NCI-H2196 (cell line): ENCODE measurements around the gene TPRX2.
"Not testable (repeated sequence)": the region's sequence is repeated elsewhere in the genome, so short reads cannot be mapped to it uniquely, and the experiment has no call there.

ENCODE experiments used
- DNase-seq: peaks from one replicate; lab custom pipeline; 2025; ENCODE audit not compliant: unreplicated experiment; lab: John Stamatoyannopoulos, UW

Gene TPRX2

DNA sequence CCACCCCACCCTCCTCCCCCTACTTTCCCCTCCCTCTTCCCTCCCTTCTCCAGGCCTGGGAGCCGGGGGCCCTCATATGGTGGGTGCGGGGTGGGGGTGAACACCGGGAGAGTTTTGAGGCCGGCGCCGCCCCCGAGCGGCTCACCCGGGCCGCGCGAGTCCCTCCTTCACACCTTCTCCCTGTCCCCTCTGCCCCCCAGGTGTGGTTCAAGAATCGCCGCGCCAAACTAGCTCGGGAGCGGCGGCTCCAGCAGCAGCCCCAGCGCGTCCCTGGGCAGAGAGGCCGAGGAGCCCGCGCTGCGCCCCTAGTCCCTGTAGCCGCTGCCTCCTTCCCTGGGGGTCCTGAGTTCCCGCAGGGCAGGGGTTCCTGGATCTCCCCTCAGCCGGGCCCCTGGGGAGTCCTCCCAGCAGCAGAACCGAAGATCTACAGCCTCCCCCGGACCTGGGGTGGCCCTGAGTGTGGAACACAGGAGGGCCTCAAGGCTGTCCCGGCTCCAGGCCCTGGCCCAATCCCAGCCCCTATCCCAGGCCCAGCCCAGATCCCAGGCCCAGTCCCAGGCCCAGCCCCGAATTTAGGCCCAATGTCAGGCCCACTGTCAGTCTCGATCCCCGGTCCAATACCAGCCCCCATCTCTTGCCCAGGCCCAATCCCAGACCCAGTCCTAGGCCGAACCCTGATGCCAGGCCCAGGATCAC lies 1.7 kb downstream of the TPRX2 start:
- no peak for DNase-seq

DNA sequence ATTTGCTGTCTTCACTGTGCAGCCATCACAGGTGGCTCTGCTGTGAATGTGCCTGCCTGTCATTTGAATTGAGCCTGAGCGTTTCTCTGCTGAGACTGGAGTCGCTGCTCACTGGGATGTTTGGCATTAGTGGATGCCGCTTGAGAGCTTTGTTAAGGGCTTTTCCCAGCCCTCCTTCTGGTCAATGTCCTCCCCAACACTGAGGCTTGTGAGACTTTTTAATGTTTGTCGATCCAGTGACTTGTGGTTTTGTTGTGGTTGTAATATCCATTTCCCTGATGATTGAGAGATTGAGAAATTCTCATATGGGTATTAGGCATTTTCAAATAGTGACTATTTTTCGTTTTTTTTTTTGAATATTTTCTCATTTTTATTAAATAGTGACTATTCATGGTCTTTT lies 2.6 kb downstream of the TPRX2 start:
- no peak for DNase-seq

DNA sequence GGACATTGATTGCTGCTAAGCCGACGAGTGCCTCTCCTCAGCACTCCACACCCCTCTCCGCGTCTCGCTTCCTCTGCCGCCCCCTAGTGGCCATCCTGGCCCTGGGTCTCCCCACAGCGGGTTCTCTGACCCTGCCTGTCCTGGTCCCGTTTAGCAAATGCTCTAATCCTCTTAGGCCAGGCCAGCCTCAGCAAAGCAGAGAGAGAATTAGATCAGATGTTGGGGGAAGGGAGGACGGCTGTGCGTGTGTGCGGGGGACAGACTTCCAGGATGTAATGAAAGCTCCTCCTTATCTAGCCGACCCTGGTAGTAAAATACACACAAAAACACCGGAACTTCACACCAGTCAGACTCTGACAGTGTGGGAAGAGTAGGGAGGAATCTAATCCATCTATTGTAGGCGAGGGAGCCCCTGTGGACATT lies 4.5 kb downstream of the TPRX2 start:
- DNase-seq, result peak; percentile 87

DNA sequence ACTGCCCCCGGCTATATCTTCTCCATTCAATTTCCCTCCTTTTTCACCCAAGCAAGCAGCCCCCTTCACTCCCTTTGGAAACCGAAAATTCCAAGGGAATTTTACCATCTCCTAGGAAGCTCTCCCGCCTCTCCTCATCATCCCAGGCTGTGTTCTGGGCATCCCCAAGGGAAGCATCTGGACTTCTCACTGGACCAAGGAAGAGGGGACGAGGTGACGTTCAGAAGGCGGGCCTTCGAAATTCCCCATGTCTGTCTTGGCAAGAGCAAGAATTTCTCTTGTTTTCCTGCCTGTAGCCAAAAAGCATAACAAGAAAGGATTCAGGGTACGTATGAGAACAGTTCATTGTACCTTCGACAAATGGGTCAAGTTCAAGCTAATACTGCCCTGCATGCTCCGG lies 6.1 kb downstream of the TPRX2 start:
- DNase-seq, result no peak

DNA sequence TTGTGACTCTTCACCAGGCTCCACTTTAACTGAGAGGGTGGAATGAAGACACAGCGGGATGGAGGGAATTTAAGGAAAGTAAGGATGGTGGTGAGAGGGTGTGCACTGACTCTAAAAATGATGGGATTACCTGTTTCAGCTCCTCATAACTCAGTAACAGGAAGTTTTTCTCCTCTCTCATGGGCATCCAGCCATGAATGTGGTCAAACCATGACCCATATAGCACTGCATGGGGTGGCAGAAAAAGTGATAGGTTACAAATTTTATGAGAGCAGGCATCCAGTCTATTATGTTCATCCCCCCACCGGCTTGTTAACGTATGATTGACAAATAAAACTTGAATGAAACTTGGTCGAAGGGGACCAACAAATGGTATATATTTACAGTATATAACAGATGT lies 19.9 kb downstream of the TPRX2 start:
- no peak for DNase-seq

DNA sequence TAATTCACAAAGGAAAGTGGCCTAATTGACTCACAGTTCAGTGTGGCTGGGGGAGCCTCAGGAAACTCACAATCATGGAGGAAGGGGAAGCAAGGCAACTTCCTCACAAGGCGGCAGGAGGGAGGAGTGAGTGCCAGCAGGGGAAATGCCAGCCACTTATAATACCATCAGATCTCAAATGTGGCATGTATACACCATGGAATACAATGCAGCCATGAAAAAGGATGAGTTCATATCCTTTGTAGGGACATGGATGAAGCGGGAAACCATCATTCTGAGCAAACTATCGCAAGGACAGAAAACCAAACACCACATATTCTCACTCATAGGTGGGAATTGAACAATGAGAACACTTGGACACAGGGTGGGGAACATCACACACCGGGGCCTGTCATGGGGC lies 20.4 kb downstream of the TPRX2 start:
- DNase-seq, result not testable (repeated sequence)

DNA sequence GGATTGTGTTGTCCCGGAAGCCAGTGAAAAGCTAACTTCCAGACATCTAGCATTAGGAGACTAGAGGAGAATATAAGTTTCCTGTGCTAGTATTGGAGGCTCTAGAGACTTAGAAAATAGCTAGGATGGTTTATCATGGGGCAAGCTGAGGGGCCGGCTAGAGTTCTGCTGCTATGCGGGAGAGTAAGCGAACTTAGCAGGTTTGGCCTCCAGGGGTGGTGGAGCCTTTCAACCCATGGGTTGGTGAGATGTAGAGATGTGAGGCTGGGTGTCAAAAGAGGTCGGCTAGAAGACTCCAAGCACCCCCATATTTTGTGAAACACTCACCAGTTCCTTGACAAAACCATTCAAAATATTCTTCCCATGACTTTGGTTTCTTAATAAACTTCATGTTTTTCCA lies 22.7 kb downstream of the TPRX2 start:
- no peak for DNase-seq

DNA sequence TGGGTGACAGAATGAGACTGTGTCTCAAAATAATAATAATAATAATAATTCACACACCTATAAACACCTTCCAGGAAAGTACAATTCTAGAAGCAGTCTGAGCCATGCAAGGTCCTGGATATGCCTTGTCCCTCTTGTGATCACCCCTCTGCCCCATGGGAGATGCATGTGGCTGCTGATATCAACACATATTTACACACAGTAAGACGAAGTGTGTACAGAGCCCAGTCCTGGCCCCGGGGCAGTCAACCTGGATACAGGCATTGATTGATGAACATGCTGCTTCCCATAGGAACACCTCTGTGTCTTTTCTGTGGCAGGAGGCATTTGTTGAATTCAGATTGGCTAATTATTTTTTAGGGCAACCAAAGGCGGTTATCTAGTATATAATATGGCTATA lies 23.9 kb downstream of the TPRX2 start:
- DNase-seq, result no peak

DNA sequence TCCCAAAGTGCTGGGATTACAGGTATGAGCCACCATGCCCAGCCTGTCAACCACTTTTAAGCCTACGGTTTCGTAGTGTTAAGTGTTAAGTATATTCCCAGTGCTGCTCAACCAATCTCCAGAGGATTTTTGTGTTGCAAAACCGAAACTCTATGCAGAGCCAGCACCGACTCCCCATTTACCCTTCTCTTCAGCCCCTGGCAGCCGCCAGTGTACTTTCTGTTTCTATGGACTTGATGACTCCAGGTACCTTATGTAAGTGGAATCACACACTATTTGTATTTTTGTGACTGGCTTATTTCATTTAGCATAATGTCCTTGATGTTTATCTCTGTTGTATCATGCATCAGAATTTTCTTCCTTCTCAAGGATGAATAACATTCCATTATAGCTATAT lies 26.0 kb downstream of the TPRX2 start:
- DNase-seq, result no peak

DNA sequence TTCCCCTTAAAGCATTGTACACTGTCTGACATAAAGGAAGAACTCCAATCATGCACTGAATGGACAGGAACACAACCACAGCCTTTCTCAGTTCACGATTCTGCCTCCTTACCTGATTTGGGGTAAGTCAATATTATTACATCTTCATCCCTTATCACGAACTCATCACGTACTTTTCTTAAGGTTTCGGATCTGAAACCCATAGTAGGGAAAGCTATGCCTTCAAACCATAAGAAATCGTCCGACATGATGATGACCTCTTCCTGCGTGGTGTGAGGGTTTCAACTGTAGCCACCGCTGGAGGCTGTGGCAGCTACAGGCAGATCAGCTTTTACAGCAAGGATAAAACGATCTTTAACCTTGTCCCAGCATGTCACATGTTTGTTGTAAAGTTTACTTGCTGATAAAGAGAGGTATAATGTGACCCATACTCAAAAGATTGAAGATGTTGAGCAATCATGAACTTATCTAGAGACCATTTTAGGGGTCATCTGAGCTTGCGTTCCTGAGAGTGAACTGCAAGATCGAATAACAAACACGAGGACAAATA lies 27.1 kb downstream of the TPRX2 start, which contains the start of gene SULT2A1:
Gene SULT2A1 (minus strand): TSS at position 306 of the 550 bp plus-strand sequence. CDS start 58 bp downstream, at position 248.
- no peak for DNase-seq

DNA sequence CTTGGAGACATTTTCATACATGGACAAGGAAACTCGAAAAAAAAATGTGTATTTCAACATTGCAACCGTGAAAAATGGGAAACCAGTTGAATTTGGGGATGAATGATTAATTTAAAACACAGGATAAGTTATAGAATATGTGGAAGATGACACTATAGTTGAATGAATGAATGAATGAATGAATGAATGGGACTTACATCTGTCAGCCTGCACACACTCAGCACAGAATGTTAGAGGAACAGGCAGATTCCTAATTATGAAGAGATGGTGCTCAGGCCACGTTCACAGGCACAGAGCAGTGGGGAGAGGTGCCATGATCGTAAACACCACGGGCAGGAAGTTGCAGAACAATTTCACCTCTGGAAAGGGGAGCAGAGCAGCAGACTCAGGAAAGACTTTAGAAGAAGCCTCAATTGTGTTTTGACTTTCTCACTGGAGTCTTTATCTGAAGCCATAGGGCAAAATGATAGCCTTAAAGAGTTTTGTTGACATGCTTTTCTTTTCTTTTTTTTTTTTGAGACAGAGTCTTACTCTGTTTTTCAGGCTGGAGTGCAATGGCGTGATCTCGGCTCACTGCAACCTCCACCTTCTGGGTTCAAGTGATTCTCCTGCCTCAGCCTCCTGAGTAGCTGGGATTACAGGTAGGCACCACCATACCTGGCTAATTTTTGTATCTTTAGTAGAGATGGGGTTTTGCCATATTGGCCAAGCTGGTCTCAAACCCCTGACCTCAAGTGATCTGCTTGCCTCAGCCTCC lies 32.0 kb downstream of the TPRX2 start:
- DNase-seq, result no peak

DNA sequence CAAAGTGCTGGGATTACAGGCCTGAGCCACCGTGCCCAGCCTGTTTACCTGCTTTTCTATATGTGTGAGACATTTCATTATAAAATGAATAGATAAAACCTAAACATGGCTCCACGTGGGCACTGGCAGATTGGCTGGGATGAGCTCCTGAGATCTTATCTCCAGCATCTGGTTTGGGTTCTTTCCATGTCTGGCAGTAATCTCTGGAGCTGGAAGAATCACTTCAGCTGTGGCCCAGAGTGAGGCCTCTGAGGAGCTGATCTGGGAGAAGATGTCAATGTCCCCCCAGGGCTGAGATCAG lies 32.5 kb downstream of the TPRX2 start:
- DNase-seq, result no peak

DNA sequence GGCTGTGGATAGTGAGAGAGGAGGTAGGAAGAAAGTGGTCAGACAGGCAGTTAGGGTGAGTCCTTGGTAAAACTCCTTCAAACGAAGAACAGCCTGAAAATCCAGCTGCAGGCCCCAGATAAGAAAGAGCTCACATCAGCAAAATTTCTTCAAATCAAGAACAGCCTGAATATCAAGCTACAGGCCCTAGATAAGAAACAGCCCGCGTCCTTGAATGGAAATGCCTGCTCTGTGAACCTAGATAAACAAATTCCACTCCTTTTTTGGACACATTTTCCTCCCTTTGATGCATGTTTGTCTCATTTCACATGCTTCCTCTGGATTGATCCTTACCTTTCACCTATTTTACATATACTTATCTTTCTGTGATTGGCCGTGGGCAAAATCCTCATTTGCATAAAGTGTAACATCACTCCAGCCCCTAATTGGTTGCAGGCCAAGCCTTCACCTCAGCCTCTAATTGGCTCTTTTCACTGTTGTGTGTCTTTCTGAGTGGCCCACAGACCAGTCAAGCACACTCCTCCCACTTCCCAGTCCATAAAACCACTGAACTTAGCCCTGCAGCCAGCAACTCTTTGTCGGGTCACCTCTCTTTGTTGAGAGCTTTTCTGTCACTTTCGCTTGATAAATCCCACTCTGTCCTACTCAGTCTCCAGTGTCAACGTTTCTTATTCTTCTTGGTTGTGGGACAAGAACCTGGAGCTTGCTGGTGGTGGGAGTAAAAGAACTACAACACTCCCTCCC lies 33.1 kb downstream of the TPRX2 start:
- no peak for DNase-seq

DNA sequence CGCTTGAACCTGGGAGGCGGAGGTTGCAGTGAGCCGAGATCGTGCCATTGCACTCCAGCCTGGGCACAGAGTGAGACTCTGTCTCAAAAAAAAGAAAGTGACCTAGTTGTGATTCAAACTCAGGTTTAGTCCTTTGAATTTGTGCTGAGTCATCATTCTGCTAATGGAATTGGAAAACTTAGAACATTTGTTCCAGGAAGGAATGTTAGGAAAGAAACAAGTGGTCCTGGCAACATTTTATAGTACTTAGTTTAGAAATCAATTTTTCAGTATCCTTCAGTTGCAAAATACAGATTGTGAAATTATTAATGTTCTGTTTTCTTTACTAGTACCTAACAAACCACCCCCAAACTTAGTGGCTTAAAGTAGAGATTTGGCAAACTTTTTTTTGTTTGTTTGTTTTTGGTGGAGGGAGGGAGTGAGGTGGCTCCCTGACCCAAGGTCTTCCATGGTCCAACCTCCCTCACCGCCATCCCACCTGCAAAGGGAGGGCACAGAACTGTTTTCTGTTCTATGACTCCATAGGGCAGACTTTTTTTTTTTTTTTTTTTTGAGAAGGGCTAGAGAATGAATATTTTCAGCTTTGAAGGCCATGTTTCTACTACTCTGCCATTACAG lies 36.2 kb downstream of the TPRX2 start:
- no peak for DNase-seq

DNA sequence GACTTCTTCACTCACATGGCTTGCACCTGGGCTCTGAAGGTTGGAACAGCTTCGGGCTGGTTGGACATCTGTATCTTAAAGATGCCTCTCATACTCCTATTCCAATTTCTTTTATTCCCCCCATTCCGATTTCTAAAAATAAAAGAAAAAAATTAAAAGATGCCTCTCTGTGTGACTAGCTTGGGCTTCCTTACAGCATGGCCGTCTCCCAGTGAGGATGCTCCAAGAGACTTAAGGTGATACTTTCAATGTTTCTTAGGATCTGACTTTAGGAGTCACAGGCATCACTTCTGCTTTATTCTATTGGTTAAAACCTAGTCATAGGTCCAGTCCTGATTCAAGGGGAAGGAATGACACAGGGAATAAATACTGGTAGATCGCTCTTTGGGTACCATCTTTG lies 37.0 kb downstream of the TPRX2 start:
- no peak for DNase-seq

DNA sequence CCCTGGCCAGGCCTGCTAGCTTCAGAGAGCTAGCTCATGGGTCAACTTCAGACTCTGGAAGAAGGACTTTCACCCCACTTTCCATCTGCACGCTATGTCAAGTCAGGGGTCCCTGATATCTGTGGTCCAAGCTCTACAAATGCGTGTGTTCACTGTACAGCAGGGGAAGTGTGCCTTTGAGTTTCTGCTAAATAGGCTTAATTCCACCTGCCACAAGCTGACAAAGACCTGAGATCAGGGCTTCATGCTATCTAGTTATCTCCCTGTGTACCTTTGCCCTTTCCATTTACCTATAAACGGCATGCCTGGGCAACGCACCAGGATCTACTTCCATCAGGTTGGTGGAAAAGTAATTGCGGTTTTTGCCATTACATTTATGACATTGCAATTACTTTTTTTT lies 37.7 kb downstream of the TPRX2 start:
- DNase-seq, result no peak

DNA sequence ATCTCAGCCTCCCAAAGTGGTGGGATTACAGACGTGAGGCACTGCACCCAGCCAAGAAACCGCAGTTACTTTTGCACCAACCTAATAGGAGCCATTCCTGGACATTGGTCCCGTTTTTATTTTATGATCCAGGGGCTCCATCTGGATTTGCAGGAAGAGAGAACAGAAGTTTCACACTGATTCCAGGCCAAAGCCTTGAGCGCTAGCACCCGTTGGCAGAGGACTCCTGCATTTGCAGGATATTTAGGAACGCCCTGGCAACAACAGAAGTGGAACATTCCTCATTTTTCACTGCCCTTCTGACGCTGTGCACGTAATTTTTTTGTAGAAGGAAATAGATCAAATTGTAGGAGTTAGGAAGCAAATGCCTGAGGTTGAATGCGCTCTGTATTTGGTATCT lies 38.8 kb downstream of the TPRX2 start:
- DNase-seq, result no peak

DNA sequence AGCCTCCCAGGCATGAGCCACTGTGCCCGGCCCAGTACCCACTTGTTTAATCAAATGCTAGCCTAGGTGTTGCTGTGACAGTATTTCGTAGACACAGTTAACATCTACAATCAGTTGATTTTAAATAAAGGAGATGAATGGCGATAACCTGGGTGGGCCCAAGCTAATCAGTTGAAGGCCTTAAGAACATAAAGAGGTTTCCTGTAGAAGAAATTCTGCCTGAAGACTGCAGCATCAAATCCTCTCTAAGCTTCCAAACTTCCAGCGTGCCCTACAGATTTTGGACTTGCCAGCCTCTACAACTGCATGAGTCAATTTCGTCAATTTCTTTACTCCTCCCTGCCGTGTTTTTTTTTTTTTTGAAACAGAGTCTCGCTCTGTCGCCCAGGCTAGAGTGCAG lies 40.3 kb downstream of the TPRX2 start:
- no peak for DNase-seq

DNA sequence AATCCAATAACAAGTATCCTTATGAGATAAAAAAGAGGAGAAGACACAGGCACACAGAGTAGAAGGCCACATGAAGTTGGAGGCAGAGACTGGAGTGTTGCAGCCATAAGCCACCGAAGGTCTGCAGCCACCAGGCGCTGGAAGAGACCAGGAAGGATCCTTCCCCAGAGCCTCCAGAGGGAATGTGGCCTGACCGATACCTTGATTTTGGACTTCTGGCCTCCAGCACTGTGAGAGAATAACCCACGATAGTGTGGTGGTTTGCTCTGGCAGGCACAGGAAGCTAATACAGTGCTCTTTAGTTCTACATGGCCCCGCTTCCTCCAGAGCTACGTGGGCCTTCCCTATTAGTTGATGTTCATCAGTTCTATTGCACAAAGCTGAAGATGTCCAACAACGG lies 42.3 kb downstream of the TPRX2 start:
- no peak for DNase-seq

DNA sequence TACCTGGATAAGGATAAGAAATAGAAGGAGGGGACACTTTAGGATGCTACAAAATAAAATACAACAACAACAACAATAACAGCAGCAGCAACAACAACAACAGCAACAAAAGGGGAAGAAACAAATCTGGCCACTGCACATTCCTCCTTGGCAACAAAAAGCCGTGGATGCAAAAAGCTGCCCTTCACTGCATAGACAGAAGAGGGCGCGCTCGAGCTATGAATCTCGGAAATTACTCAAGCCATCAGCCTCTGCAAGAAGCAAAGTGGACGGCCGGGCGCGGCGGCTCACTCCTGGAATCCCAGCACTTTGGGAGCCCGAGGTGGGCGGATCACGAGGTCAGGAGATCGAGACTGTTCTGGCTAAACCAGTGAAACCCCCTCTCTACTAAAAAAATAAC lies 50.3 kb downstream of the TPRX2 start:
- not testable (repeated sequence) for DNase-seq

DNA sequence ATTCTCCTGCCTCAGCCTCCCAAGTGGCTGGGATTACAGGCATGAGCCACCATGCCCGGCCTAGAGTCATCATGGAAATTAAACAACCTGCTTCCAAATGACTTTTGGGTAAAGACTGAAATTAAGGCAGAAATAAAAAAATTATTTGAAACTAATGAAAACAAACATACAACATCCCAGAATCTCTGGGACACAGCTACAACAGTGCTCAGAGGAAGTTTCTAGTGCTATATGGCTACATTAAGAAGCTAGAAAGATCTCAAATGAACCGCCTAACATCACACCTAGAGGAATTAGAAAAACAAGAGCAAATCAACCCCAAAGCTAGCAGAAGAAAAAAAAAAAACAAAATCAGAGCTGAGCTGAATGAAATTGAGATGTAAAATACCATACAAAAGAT lies 51.2 kb downstream of the TPRX2 start:
- DNase-seq, result not testable (repeated sequence)
